ENCODE results near the gene ATRIP. TPM values are rescaled to one million over a fixed set of nuclear protein-coding genes. Genes with fewer than 3 reads are reported as not detected.
"Not testable (repeated sequence)": the region's sequence is repeated elsewhere in the genome, so short reads cannot be mapped to it uniquely, and the experiment has no call there.

The ATRIP gene
- total and polyA plus RNA-seq, 2 experiments from 2014 or later = 4.2 to 8.4 TPM

DNA sequence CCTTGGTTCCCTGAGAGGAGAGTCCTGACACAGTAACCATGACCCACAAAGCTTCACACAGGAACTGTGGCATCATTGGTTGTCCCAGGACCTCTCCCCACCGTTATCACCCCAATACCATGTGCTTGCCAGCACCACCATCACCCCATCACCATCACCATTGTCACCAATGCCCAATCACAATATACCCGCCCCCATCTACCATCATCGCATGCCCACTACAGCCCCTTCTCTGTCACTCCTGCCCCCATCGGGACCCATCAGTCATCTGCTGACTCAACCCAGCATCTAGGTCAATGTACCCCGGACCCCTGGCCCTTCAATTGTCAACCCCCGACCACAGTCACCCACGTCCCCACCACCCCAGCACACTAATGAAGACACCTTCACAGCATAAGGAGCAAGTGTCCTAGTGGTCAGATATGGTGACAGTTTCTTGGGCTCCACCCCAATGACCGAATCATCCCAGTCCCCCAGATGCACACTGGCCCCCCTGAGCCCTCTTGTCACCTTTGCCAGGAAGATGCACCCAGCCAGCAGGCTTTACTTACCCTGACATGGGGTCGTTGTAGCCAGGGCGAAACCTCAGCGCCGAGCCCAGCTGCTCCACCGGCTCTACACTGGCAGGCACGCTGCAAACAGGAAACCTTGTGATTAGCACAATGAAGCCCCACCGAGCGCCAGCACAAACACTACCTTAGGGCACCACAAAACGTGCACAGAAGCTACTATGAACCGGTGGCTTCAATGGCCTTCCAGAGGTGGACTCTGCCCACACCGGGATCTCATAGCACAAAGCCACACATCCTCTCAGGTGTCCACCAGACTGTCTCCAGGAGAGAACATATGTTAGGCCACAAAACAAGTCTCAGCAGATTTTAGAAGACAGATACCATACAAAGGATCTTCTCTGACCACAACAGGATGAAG is 32.4 kb downstream of the ATRIP start:
- H3K4me2 ChIP-seq (ENCODE audit: unreplicated experiment) = no peak overlapping the region
- H3K9me3 ChIP-seq (ENCODE audit: low read depth) = no peaks in the 10 kb centered on the region
- H3F3A ChIP-seq (ENCODE audit: insufficient read depth) = peaks cover 1% of the 10 kb centered on the region; the same call in 1 of the 2 replicates
- in situ Hi-C loops (cut with MboI) = no loop called here
- 81 to 88% methylated on average over 18 to 19 of the region's 19 CpGs for WGBS, 2 experiments (ENCODE audit: low coverage in 1 of 2, low lambda C conversion rate in 2 of 2, missing lambda C conversion rate in 2 of 2)
- no peaks in the 10 kb centered on the region for H3K27me3 ChIP-seq (replicated peaks; ENCODE audit: insufficient read depth)
- no peak overlapping the region for H3K4me3 ChIP-seq
- no peaks in the 10 kb centered on the region for H4K20me1 ChIP-seq (ENCODE audit: insufficient read depth)
- no peak overlapping the region for H3K27ac ChIP-seq
- no peak for TF ChIP-seq EZH2phosphoT487 (IDR thresholded peaks at IDR 0.05; ENCODE audit: insufficient read depth, low read depth)
- no peak for TF ChIP-seq EZH2 (IDR thresholded peaks at IDR 0.05; ENCODE audit: insufficient read depth, poor library complexity, severe bottlenecking)
- no peaks in the 10 kb centered on the region for H3K9me2 ChIP-seq (ENCODE audit: insufficient read depth)
- H3K79me2 ChIP-seq (ENCODE audit: insufficient read depth) = no peaks in the 10 kb centered on the region
- H3K9ac ChIP-seq = no peak overlapping the region
- no peaks in the 10 kb centered on the region for H3K36me3 ChIP-seq (ENCODE audit: low read depth)
- no peaks in the 10 kb centered on the region for H3K4me1 ChIP-seq (ENCODE audit: insufficient read depth)
- H2AFZ ChIP-seq = no peak overlapping the region
- DNase-seq = no peak

DNA sequence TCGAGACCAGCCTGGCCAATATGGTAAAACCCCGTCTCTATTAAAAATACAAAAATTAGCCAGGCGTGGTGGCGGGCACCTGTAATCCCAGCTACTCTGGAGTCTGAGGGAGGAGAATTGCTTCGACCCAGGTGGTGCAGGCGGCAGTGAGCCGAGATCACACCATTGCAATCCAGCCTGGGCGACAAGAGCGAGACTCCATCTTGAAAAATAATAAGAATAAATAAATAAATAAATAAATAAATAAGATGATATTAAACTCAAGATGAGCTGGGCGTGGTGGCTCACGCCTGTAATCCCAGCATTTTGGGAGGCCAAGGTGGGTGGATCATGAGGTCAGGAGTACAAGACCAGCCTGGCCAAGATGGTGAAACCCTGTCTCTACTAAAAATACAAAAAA is 34.4 kb downstream of the ATRIP start:
- H3K9me3 ChIP-seq (ENCODE audit: low read depth); H2AFZ ChIP-seq; H3K9me2 ChIP-seq (ENCODE audit: insufficient read depth); H3K4me1 ChIP-seq (ENCODE audit: insufficient read depth); H3K27ac ChIP-seq; H3F3A ChIP-seq (ENCODE audit: insufficient read depth); H3K4me2 ChIP-seq (ENCODE audit: unreplicated experiment); H3K9ac ChIP-seq; H3K79me2 ChIP-seq (ENCODE audit: insufficient read depth); H4K20me1 ChIP-seq (ENCODE audit: insufficient read depth); DNase-seq; H3K27me3 ChIP-seq (replicated peaks; ENCODE audit: insufficient read depth); H3K36me3 ChIP-seq (ENCODE audit: low read depth); H3K4me3 ChIP-seq; in situ Hi-C loops (cut with MboI): not testable (repeated sequence)
- 95% methylated on average over 11 of the region's 11 CpGs for WGBS, 2 experiments (ENCODE audit: low coverage in 1 of 2, low lambda C conversion rate in 2 of 2, missing lambda C conversion rate in 2 of 2)

DNA sequence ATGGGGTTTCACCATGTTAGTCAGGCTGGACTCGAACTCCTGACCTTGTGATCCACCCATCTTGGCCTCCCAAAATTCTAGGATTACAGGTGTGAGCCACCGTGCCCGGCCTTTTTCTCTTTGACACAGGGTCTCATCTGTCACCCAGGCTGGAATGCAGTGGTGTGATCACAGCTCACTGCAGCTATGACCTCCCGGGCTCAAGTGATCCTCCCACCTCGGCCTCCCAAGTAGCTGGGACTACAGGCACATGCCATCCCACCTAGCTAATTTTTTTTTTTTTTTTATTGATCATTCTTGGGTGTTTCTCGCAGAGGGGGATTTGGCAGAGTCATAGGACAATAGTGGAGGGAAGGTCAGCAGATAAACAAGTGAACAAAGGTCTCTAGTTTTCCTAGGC is 36.3 kb downstream of the ATRIP start:
- H4K20me1 ChIP-seq (ENCODE audit: insufficient read depth); H2AFZ ChIP-seq; H3K27me3 ChIP-seq (replicated peaks; ENCODE audit: insufficient read depth); H3K36me3 ChIP-seq (ENCODE audit: low read depth); H3K4me1 ChIP-seq (ENCODE audit: insufficient read depth); H3K4me3 ChIP-seq; DNase-seq; H3K9me3 ChIP-seq (ENCODE audit: low read depth); in situ Hi-C loops (cut with MboI); H3K9ac ChIP-seq; H3K9me2 ChIP-seq (ENCODE audit: insufficient read depth); H3F3A ChIP-seq (ENCODE audit: insufficient read depth); H3K27ac ChIP-seq; H3K79me2 ChIP-seq (ENCODE audit: insufficient read depth); H3K4me2 ChIP-seq (ENCODE audit: unreplicated experiment): not testable (repeated sequence)
- WGBS, 2 experiments (ENCODE audit: low coverage in 1 of 2, low lambda C conversion rate in 2 of 2, missing lambda C conversion rate in 2 of 2) = 98 to 99% methylated on average over 6 of the region's 6 CpGs

DNA sequence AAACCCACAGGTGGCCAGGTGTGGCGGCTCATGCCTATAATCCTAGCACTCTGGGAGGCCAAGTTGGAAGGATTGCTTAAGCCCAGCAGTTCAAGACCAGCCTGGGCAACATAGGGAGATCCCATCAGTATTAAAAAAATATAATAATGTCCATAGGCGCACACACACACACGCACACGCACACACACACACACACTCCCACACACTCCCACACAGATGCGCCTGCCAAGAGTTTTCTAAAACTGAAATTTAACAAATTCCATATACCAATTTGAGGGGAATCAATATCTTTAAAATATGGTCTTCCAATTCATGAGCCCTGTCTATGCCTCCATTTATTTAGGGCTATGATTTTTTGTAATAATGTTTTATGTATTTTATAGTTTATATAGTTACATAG is 40.4 kb downstream of the ATRIP start:
- TF ChIP-seq EZH2 (IDR thresholded peaks at IDR 0.05; ENCODE audit: insufficient read depth, poor library complexity, severe bottlenecking) (no peak), EZH2phosphoT487 (IDR thresholded peaks at IDR 0.05; ENCODE audit: insufficient read depth, low read depth) (no peak)
- Histone ChIP-seq H3K9ac (no peak overlapping the region), H3K4me2 (ENCODE audit: unreplicated experiment) (no peak overlapping the region)

More for the DNA sequence above, 40.4 kb downstream of the ATRIP start:
- DNase-seq = no peak
- H3K4me1 ChIP-seq (ENCODE audit: insufficient read depth) = no peaks in the 10 kb centered on the region
- H4K20me1 ChIP-seq (ENCODE audit: insufficient read depth) = no peaks in the 10 kb centered on the region
- no peaks in the 10 kb centered on the region for H3K27me3 ChIP-seq (replicated peaks; ENCODE audit: insufficient read depth)
- in situ Hi-C loops (cut with MboI) = no loop called here
- no peak overlapping the region for H3K4me3 ChIP-seq
- H3K27ac ChIP-seq = no peak overlapping the region
- no peaks in the 10 kb centered on the region for H3K79me2 ChIP-seq (ENCODE audit: insufficient read depth)
- no peaks in the 10 kb centered on the region for H3F3A ChIP-seq (ENCODE audit: insufficient read depth)
- no peaks in the 10 kb centered on the region for H3K9me3 ChIP-seq (ENCODE audit: low read depth)
- H2AFZ ChIP-seq = no peak overlapping the region
- no peaks in the 10 kb centered on the region for H3K9me2 ChIP-seq (ENCODE audit: insufficient read depth)
- H3K36me3 ChIP-seq (ENCODE audit: low read depth) = no peaks in the 10 kb centered on the region
- WGBS, 2 experiments (ENCODE audit: low coverage in 1 of 2, low lambda C conversion rate in 2 of 2, missing lambda C conversion rate in 2 of 2) = 85 to 93% methylated on average over 5 of the region's 5 CpGs
